ENCODE measurements around the gene TBCA. TPM values are rescaled to one million over a fixed set of nuclear protein-coding genes. Genes with fewer than 3 reads are reported as not detected.

Gene TBCA
- total and polyA plus RNA-seq, 2 experiments from 2014 or later = 117 to 814 TPM

- no peak for TF ChIP-seq ETS1 (IDR thresholded peaks at IDR 0.05)
- TF ChIP-seq ZNF114 (CRISPR knock-in tag; IDR thresholded peaks at IDR 0.05) = no peak
- no peak for TF ChIP-seq JUNB (IDR thresholded peaks at IDR 0.05; ENCODE audit: unreplicated experiment)
- TF ChIP-seq NANOG (IDR thresholded peaks at IDR 0.05; ENCODE audit: borderline replicate concordance) = no peak
- no peak for TF ChIP-seq EZH2phosphoT487 (IDR thresholded peaks at IDR 0.05; ENCODE audit: unreplicated experiment)
- TF ChIP-seq ZNF462 (CRISPR knock-in tag; IDR thresholded peaks at IDR 0.05) = no peak
- TF ChIP-seq STAT1 (IDR thresholded peaks at IDR 0.05; ENCODE audit: unreplicated experiment) = no peak
- no peak for TF ChIP-seq REST (IDR thresholded peaks at IDR 0.05; ENCODE audit: unreplicated experiment)
- no peak for TF ChIP-seq EZH2 (IDR thresholded peaks at IDR 0.05; ENCODE audit: low read depth, unreplicated experiment)
- no peak for TF ChIP-seq CTCF (conservative IDR thresholded peaks at IDR 0.05; ENCODE audit: low read depth in 2 of 2)
- no peak for TF ChIP-seq ZNF331 (CRISPR knock-in tag; IDR thresholded peaks at IDR 0.05; ENCODE audit: low read depth)
- no peak for TF ChIP-seq CREB1 (CRISPR knock-in tag; IDR thresholded peaks at IDR 0.05; ENCODE audit: low read depth)
- TF ChIP-seq POLR2AphosphoS5 (IDR thresholded peaks at IDR 0.05; ENCODE audit: low read depth) = no peak
- DNase-seq (ENCODE audit: low spot score) = no peak
These were observed 126.4 kb downstream of the TBCA start for GRCh38 chr5:77649776-77650175.

More at GRCh38 chr5:77649776-77650175, 126.4 kb downstream of the TBCA start:
- no peak overlapping the region for H3K27ac ChIP-seq (ENCODE audit: low read depth)
- H3K36me3 ChIP-seq (ENCODE audit: insufficient read depth) = no peaks in the 10 kb centered on the region
- peaks cover 77% of the 10 kb centered on the region for H3K27me3 ChIP-seq (ENCODE audit: insufficient read depth)
- no peak overlapping the region for H2AFZ ChIP-seq
- Mint-ChIP-seq H3K9me3 (no peaks in the 10 kb centered on the region), H3K4me1 (peaks cover 2% of the 10 kb centered on the region), H3K36me3 (ENCODE audit: low read depth) (no peaks in the 10 kb centered on the region), H3K27me3 (ENCODE audit: insufficient read depth, low read depth, poor library complexity) (peaks cover 60% of the 10 kb centered on the region), H3K27ac (no peak overlapping the region), H3K4me3 (no peak overlapping the region)
- no peaks in the 10 kb centered on the region; the same call in 1 of the 2 replicates for H3K9me2 ChIP-seq (ENCODE audit: insufficient read depth)
- H4K20me1 ChIP-seq (replicated peaks; ENCODE audit: insufficient read depth) = peaks cover 11% of the 10 kb centered on the region
- H3K79me2 ChIP-seq (replicated peaks; ENCODE audit: insufficient read depth) = no peaks in the 10 kb centered on the region
- H3K4me1 ChIP-seq (ENCODE audit: insufficient read depth) = peaks cover 6% of the 10 kb centered on the region
- H3K4me2 ChIP-seq = no peak overlapping the region
- no peak overlapping the region for H3K4me3 ChIP-seq
- ATAC-seq = no peak
- no peaks in the 10 kb centered on the region; the same call in 1 of the 2 replicates for H3F3A ChIP-seq (replicated peaks; ENCODE audit: low read depth)
